Colonic mucosa (tissue), 4 donors: ENCODE measurements around the gene HHAT. TPM values are rescaled to one million over a fixed set of nuclear protein-coding genes. Genes with fewer than 3 reads are reported as not detected.

Source experiments
- DNase-seq: peaks from one replicate; pipeline ENCODE4 v3.0.0-alpha.2; 2020
- H3K27ac ChIP-seq: fragments of 200-600 bp; one replicate; pipeline ENCODE4 v1.8.0; 2021
- H3K27me3 ChIP-seq: fragments of 200-600 bp; one replicate; pipeline ENCODE4 v1.8.0; 2021
- H3K36me3 ChIP-seq: fragments of 200-600 bp; one replicate; pipeline ENCODE4 v1.8.0; 2021
- H3K4me1 ChIP-seq: fragments of 200-600 bp; one replicate; pipeline ENCODE4 v1.8.0; 2021; ENCODE audit warnings: mild to moderate bottlenecking
- H3K4me3 ChIP-seq: fragments of 200-600 bp; one replicate; pipeline ENCODE4 v1.8.0; 2021
- H3K9ac ChIP-seq, 2 donors: one replicate each; pipeline ENCODE4 v1.7.0; 2013; ENCODE audit warnings: control low read depth in 2 of 2, low read depth in 2 of 2, low read length in 2 of 2
- H3K9me3 ChIP-seq: fragments of 200-600 bp; one replicate; pipeline ENCODE4 v1.8.0; 2021
- CTCF ChIP-seq: fragments of 200-600 bp; IDR thresholded peaks from one replicate; pipeline ENCODE4 v1.8.0; 2022; ENCODE audit warnings: antibody characterized with exemption, mild to moderate bottlenecking
- intact Hi-C: fragments of 100-400 bp; cut with DNase I; formaldehyde crosslinking; loops from one replicate; pipeline ENCODE4 v1.14.1; 2022
- total RNA-seq, 2 donors: library from RNA; stranded (reverse); fragmentation: NEBNext Ultra II Directional in 1 of 2; extraction: Animal tissue kit (Norgen Biotek cat#: 25700) in 1 of 2; gene quantifications; one replicate each; pipeline ENCODE4 v1.2.1, GENCODE V29; 2021
- donor health status: healthy.
- donor health status: DM: no; HTN: no; CAD: no.
- donor health status: DM: no; HTN: no; CAD: no.

The HHAT gene
- total RNA-seq, 2 donors from 2014 or later = 3.2 to 4.9 TPM

GRCh38 chr1:210620867-210621488 is 292.3 kb downstream of the HHAT start:
- Histone ChIP-seq H3K27ac (no peak overlapping the region), H3K36me3 (no peaks in the 10 kb centered on the region), H3K27me3 (no peaks in the 10 kb centered on the region), H3K4me1 (no peaks in the 10 kb centered on the region), H3K9me3 (no peaks in the 10 kb centered on the region), H3K4me3 (no peak overlapping the region), H3K9ac (no peak overlapping the region)
- DNase-seq = no peak
- intact Hi-C loops = no loop called here
- TF ChIP-seq CTCF = no peak

GRCh38 chr1:210621712-210622111 is 293.0 kb downstream of the HHAT start:
- no peak for TF ChIP-seq CTCF
- intact Hi-C loops = no loop called here
- Histone ChIP-seq H3K27ac (no peak overlapping the region), H3K27me3 (no peaks in the 10 kb centered on the region), H3K36me3 (no peaks in the 10 kb centered on the region), H3K4me1 (no peaks in the 10 kb centered on the region), H3K9me3 (no peaks in the 10 kb centered on the region), H3K9ac (no peak overlapping the region), H3K4me3 (no peak overlapping the region)
- no peak for DNase-seq

- H3K27ac ChIP-seq = no peak overlapping the region
- H3K4me1 ChIP-seq = no peaks in the 10 kb centered on the region
- peak; percentile 18 for DNase-seq
- no peaks in the 10 kb centered on the region for H3K27me3 ChIP-seq
- no peak overlapping the region for H3K4me3 ChIP-seq
- no peak overlapping the region for H3K9ac ChIP-seq
- H3K36me3 ChIP-seq = no peaks in the 10 kb centered on the region
- no peak for TF ChIP-seq CTCF
- H3K9me3 ChIP-seq = no peaks in the 10 kb centered on the region
- intact Hi-C loops = no loop called here
These were observed 296.0 kb downstream of the HHAT start for GRCh38 chr1:210624722-210625121.

GRCh38 chr1:210625715-210626114 is 297.0 kb downstream of the HHAT start:
- TF ChIP-seq CTCF = no peak
- no peak for DNase-seq
- Histone ChIP-seq H3K9ac (no peak overlapping the region), H3K27me3 (no peaks in the 10 kb centered on the region), H3K27ac (no peak overlapping the region), H3K4me3 (no peak overlapping the region), H3K36me3 (no peaks in the 10 kb centered on the region), H3K9me3 (no peaks in the 10 kb centered on the region), H3K4me1 (no peaks in the 10 kb centered on the region)
- intact Hi-C loops = no loop called here

GRCh38 chr1:210626341-210626740 is 297.6 kb downstream of the HHAT start:
- intact Hi-C loops = no loop called here
- H3K9me3 ChIP-seq = no peaks in the 10 kb centered on the region
- no peaks in the 10 kb centered on the region for H3K4me1 ChIP-seq
- H3K27me3 ChIP-seq = no peaks in the 10 kb centered on the region
- TF ChIP-seq CTCF = no peak
- H3K9ac ChIP-seq = no peak overlapping the region
- no peak overlapping the region for H3K27ac ChIP-seq
- no peak for DNase-seq
- no peaks in the 10 kb centered on the region for H3K36me3 ChIP-seq
- H3K4me3 ChIP-seq = no peak overlapping the region
